Measurements from ENCODE around the gene DDX18. TPM values are rescaled to one million over a fixed set of nuclear protein-coding genes. Genes with fewer than 3 reads are reported as not detected.
"Not testable (repeated sequence)": the region's sequence is repeated elsewhere in the genome, so short reads cannot be mapped to it uniquely, and the experiment has no call there.

The DDX18 gene
- 77.4 TPM for total RNA-seq

GRCh38 chr2:117814417-117815264 lies at the start of gene DDX18:
DDX18 (plus strand) TSS chr2:117814691; CDS start chr2:117814778, 87 bp downstream.
- peak; percentile 96 for DNase-seq

DNA sequence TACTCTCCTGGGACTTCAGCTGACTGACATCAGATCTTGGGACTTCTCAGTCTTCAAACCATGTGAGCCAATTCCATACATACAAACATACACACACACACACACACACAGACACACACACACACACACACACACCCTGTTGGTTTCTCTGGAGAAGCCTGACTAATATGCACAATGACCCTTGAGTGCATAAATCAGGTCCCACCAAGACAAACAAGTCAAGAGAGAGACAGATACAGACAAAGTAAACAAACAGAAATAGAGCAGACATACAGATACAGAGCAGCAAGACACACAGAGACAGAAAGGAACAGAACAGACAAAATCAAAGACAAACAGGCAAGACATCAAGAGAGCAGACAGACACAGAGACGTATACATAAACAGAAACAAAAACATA lies 43.8 kb upstream of the DDX18 start:
- no peak for DNase-seq

DNA sequence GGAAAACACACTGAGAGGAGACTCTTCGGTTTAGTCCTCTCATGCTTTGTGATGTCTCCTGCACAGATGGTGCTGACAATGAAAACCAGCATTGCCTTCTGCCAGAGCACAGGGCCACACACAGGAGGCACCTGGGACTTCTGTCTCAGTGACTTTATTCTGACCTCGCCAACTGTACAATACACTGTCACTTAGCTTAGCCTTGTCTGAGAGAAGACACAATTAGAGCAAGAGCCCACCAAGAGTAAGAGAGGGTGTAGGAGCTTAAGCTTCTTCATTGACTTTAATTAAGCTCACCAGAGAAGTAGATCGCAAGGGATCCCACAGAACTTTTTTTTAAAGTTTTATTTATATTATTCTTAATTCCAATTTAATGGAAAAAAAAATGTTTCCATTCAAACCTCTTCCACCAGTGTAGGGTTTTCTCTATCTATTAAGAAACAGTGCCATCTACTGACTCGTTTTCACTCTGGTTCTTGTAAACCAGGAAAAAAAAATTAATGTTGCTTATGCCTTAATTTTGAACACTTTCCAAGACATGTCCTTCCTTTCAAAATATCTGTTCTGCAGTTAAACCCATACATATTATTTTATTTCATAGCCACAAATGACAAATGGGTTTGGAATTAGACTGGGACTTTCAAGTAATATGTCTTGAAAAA lies 42.4 kb upstream of the DDX18 start:
- no peak for DNase-seq

DNA sequence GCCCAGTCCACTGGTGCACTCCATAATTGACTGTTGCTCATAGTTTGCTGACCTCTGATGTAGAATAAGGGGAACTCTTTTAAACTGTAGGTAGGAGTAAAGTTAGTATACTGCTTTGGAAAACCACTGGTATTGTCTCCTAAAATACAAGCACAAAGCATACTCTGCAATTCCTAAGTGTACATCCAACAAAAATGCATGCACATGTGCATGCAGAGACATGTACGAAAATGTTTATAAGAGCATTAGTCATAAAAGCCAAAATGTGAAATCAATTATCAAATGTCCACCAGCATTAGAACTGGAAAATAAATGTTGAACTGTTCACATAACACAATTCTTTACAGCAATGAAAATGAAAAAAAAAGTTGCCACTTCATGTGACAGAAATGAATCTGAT lies 39.8 kb upstream of the DDX18 start:
- DNase-seq, result no peak

- DNase-seq, result no peak
These were observed 38.7 kb upstream of the DDX18 start for GRCh38 chr2:117775703-117776219.

DNA sequence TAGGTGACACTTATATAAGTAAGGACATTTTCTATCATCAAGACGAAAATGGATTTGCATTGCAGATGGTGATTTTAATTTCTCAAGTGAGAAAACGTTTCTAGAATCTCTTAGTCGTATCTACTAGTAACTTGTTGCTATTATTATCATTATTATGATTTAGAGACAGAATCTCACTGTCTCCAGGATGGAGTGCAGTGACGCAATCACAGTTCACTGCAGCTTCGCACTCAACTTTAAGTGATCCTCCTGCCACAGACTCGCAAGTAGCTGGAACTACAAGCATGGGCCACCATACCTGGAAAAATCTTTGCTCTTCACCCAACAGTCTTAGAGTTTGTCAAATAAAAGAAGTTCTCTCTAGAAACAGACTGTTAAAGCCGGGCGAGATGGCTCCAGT lies 37.6 kb upstream of the DDX18 start:
- no peak for DNase-seq

- no peak for DNase-seq
These were observed 28.8 kb upstream of the DDX18 start for GRCh38 chr2:117785740-117786139.

GRCh38 chr2:117786520-117786919 lies 28.0 kb upstream of the DDX18 start:
- DNase-seq, result no peak

DNA sequence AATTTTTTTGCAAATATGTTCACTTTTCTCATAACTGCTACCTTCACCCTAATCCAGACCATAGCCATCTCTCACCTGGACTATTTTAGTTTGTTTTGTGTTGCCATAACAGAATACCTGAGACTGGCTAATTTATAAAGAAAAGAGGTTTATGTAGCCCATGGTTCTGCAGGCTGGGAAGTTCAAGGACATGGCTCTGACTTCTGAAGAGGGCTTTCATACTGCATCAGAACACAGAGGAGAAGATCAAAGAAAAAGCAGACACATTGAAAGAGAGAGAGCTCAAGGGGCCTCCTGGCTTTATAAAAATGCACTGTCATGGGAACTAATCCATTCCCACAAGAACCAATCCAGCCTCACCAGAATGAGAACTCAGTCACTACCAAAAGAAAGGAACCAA lies 25.0 kb upstream of the DDX18 start:
- no peak for DNase-seq

DNA sequence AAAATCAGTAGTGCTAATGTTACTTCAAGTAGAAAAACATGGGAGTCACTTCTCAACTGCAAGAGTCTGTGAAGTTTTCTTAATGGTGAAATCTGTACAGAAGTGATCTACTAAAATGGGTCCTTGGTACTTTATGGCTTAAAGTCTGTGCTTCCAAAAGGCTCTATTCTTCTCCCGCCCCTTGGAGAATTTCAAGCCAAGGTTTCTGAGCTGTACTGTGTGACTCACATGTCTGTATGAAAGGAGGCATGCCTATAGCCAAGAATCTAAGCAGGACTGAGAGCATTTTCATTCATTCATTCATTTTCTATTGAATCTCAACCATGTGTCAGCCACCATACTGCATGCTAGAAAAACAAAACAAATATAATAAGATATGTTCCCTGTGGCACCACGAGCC lies 19.8 kb upstream of the DDX18 start:
- DNase-seq, result no peak

GRCh38 chr2:117801826-117802225 lies 12.7 kb upstream of the DDX18 start:
- no peak for DNase-seq

DNA sequence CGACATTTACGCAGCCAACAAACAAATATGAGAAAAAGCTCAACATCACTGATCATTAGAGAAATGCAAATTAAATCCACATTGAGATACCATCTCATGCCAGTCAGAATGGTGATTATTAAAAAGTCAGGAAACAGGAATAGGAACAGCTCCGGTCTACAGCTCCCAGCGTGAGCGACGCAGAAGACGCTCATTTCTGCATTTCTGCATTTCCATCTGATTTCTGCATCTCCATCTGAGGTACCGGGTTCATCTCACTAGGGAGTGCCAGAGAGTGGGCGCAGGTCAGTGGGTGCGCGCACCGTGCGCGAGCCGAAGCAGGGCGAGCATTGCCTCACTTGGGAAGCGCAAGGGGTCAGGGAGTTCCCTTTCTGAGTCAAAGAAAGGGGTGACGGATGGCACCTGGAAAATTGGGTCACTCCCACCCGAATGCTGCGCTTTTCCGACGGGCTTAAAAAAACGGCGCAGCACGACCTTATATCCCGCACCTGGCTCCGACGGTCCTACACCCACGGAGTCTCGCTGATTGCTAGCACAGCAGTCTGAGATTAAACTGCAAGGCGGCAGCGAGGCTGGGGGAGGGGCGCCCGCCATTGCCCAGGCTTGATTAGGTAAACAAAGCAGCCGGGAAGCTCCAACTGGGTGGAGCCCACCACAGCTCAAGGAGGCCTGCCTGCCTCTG lies 10.7 kb upstream of the DDX18 start:
- DNase-seq, result not testable (repeated sequence)

- DNase-seq, result no peak
These were observed 2.0 kb upstream of the DDX18 start for GRCh38 chr2:117812443-117812842.

DNA sequence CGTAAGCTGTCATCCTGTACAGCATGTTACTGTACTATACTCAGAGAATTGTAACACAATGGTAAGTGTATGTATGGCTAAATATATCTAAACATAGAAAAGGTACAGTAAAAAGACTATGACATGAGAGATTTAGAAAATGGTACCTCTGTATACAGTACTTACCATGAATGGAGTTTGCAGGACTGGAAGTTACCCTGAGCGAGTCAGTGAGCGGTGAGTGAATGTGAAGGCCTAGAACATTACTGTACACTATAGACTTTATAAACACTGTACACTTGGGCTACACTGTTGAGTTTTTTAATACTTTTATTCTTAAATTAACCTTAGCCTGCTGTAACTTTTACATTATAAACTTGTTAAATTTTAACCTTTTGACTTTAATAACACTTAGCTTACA lies 1.5 kb downstream of the DDX18 start:
- DNase-seq, result no peak

- no peak for DNase-seq
These were observed 4.4 kb downstream of the DDX18 start for GRCh38 chr2:117818921-117819320.

- DNase-seq, result no peak
These were observed 6.0 kb downstream of the DDX18 start for GRCh38 chr2:117820444-117820843.

DNA sequence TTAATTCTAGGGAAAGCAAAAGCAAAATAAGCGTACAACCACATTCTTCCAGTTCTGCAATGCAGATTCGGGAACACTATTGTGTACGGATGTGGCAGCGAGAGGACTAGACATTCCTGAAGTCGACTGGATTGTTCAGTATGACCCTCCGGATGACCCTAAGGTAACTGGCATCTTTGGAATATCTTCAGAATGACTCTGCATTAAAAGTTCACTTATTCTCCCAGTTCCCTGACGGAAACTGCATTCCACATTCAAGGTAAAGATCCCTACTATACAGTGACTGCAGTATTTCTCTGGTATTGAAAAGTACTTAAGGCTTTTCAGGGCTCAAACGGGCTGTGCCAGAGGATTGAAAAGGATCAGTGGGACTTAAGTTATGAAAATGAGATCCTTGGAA lies 10.9 kb downstream of the DDX18 start:
- no peak for DNase-seq

GRCh38 chr2:117827464-117827863 lies 13.0 kb downstream of the DDX18 start:
- DNase-seq, result not testable (repeated sequence)

DNA sequence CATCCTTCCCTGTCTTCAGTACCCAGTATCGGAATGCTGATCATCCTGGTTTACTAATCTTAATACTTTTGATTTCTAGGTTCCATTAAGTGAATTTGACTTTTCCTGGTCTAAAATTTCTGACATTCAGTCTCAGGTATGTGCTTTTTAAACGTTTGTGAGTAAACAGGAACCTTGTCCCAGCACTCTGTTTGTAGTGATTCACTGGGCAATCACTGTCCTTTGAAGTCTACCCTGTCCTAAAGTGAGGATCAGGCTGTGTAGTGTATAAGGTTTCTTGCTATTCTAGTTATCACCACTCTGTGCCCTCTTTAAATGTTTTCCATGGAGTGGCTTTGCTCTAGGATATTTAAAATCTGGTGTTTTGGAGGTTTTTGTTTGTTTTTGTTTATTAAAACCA lies 14.4 kb downstream of the DDX18 start:
- no peak for DNase-seq

DNA sequence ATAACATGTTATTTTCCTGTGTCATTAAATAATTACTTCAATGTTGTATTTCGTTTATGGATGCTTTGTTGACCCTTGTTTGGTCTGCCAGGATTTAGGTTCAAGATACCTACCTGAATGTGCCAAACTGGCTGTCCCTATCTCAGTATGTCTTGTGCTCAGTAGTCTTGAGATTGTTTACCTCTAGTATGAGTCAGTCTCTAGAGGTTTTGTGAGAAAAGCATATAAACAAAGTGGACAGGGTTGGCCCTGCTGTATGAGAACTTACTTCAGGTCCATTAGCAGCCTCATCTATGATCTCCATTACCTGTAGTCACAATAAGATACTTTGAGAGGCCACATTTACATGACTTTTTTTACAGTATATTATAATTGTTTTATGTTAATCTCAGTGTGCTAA lies 17.8 kb downstream of the DDX18 start:
- DNase-seq, result no peak

DNA sequence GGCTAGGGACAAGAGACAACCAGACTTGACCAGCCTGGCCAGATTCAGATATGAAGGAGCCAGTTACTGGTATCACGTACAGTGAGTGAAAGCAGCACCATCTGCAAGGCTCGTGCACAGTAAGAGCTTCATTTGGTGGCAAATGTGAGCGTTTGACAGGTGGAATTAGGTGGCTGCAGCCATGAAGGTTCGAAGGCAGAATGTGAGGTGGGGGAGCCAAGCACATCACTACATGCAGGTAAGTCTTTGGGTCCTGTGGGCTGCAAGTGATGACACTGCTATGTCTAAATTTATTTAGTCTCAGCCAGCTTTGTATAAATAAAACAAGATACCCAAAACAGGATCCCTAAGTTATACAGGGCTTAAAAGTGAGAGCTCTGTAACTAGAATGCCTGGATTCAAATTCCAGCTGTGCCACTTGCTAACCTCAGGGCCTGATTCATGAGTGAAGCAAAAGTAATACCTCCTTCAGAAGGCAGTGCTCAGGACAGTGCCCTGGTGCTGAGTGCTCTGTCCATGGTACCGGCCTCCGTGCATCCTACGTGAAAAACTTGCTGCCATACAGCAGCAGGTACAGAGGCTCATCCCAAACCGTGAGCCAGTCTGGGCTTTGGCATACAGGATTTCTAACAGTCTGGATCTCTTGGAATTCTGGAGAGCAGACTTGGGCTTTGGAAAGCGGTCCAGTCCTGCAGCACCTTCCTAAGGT lies 18.6 kb downstream of the DDX18 start:
- DNase-seq, result no peak

- no peak for DNase-seq
These were observed 19.4 kb downstream of the DDX18 start for GRCh38 chr2:117833911-117834310.
